Rectal smooth muscle tissue (tissue), 1 donor: ENCODE data around the gene TTC16.

Source experiments
- H3K27ac ChIP-seq: one replicate; pipeline ENCODE4 v1.7.0; 2013; ENCODE audit warnings: low read depth, low read length, inconsistent platforms
- H3K27me3 ChIP-seq: one replicate; pipeline ENCODE4 v1.7.0; 2013; ENCODE audit warnings: low read length; ENCODE audit not compliant: control insufficient read depth, insufficient read depth
- H3K36me3 ChIP-seq: one replicate; pipeline ENCODE4 v1.7.0; 2013; ENCODE audit warnings: low read length; ENCODE audit not compliant: control insufficient read depth, insufficient read depth
- H3K4me1 ChIP-seq: one replicate; pipeline ENCODE4 v1.7.0; 2013; ENCODE audit warnings: low read length; ENCODE audit not compliant: control insufficient read depth, insufficient read depth
- H3K4me3 ChIP-seq: one replicate; pipeline ENCODE4 v1.7.0; 2013; ENCODE audit warnings: low read length
- H3K9ac ChIP-seq: one replicate; pipeline ENCODE4 v1.7.0; 2013; ENCODE audit warnings: low read length

TTC16 gene

DNA sequence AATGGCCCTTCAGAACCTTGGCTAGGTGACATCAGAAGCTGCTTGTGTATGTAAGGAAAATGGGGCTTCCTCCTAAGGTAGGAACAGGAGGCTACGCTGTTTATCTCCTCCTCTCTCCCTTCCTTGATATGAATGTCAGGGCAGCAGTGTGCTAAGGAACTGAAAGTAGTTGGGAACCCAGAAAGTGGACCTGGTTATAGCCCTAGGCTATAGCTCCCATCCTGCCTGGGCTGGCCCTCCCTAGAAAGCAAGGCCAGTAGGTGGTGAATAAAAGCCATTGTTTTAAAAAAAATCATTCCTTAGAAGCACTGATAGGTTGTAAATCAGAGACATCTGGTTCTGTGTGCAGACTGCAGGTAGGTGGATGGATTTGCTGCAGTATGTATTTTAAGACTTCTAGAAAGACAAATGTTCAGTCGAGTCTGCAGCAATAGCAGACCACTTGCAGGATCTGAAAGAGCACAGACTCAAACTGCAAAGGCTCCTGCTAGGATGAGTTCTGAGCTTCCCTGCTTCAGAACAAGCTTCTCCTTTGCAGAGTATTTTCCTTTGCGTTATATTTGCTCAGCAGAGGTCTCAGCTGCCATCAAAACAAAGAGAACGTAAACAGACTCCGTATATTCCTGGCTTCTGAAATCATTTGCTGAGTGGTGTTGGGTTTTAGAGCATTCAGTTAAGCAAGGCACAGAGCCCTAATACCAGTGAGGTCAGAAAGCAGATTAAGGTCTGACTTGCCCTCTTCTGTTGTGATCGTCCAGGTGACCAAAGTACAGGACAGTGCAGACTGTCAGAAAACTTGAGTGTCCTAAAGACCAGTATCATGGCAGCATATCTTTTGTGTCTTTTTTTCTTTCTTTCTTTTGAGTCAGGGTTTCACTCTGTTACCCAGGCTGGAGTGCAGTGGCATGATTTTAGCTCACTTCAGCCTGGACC, 29.2 kb upstream of the TTC16 start:
- H3K4me3 ChIP-seq, result no peak overlapping the region
- no peak overlapping the region for H3K9ac ChIP-seq
- H3K27ac ChIP-seq, result no peak overlapping the region
- no peaks in the 10 kb centered on the region for H3K4me1 ChIP-seq
- no peaks in the 10 kb centered on the region for H3K27me3 ChIP-seq
- peaks cover 6% of the 10 kb centered on the region for H3K36me3 ChIP-seq

DNA sequence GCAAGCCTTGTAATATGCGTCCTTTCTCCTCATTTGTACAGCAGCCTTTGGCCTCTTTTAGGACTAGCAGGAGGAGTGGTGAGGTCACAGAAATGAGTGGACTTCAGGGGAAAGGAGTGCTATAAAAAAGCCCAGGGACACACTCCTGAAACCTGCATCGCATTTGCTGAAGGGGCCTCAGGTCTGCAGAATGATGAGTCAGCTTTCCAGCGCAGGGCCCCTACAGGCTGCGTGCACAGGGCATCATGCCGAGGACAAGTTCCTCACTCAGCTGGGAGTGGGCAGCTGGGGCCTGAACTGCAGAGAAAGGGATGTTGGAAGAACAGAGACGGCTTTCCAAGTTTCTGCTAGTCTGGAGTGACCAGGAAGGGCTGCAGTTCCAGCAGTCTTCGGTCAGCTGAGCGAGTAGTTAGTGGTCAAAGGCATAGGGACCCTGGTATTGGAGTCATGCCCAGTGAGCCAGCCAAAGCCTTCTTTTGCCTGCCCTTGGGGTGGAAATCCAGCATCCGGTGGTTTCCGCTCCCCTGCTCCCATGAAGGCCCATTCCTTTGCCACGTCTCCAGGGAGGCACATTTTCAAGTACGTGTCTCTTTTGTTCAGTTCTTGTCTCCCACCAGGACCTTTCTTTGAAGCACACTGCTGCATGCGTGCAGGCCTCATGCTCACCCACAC, 26.4 kb upstream of the TTC16 start:
- no peak overlapping the region for H3K4me3 ChIP-seq
- no peaks in the 10 kb centered on the region for H3K27me3 ChIP-seq
- H3K27ac ChIP-seq, result no peak overlapping the region
- H3K4me1 ChIP-seq, result no peaks in the 10 kb centered on the region
- H3K36me3 ChIP-seq, result no peaks in the 10 kb centered on the region
- no peak overlapping the region for H3K9ac ChIP-seq

DNA sequence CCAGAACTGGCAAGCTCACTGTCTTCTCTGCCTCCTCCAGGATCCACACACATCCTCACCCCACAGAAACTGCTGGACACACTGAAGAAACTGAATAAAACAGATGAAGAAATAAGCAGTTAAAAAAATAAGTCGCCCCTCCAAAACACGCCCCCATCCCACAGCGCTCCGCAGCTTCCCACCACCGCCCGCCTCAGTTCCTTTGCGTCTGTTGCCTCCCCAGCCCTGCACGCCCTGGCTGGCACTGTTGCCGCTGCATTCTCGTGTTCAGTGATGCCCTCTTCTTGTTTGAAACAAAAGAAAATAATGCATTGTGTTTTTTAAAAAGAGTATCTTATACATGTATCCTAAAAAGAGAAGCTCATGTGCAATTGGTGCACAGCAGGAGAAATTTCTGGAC, 25.1 kb upstream of the TTC16 start:
- Histone ChIP-seq H3K27me3 (no peaks in the 10 kb centered on the region), H3K4me3 (no peak overlapping the region), H3K4me1 (no peaks in the 10 kb centered on the region), H3K9ac (no peak overlapping the region), H3K36me3 (no peaks in the 10 kb centered on the region), H3K27ac (no peak overlapping the region)

DNA sequence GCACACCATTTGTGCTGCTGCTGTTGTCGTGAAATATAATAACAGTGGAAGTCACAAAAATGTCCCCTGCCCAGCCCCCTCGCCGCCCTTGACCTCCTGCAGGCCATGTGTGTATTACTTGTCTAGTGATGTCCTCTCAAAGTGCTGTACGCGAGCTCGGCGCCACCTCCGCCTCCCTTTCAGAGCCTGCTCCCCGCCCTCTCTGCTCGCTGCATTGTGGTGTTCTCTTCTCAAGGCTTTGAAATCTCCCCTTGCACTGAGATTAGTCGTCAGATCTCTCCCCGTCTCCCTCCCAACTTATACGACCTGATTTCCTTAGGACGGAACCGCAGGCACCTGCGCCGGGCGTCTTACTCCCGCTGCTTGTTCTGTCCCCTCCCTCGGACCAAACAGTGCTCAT, 23.8 kb upstream of the TTC16 start:
- no peaks in the 10 kb centered on the region for H3K27me3 ChIP-seq
- H3K4me1 ChIP-seq, result no peaks in the 10 kb centered on the region
- no peak overlapping the region for H3K4me3 ChIP-seq
- H3K36me3 ChIP-seq, result no peaks in the 10 kb centered on the region
- no peak overlapping the region for H3K27ac ChIP-seq
- H3K9ac ChIP-seq, result no peak overlapping the region

DNA sequence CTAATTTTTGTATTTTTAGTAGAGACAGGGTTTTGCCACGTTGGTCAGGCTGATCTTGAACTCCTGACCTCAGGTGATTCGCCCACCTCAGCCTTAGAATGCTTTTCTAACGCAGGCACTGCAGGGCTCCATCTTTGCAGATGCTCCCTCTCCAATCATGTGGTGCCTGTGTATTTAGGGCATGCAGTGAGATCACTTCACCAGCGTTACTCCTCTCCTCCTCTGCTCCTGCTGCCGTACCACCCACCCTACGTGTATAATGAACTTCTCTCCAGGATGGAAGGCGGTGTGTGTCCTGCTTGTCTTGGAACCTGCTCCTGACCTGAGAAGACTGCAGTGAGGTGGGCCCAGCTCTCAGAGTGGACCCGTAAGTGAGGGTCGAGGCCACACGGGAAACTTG, 22.7 kb upstream of the TTC16 start:
- no peak overlapping the region for H3K27ac ChIP-seq
- no peaks in the 10 kb centered on the region for H3K36me3 ChIP-seq
- H3K9ac ChIP-seq, result no peak overlapping the region
- H3K27me3 ChIP-seq, result no peaks in the 10 kb centered on the region
- H3K4me1 ChIP-seq, result no peaks in the 10 kb centered on the region
- no peak overlapping the region for H3K4me3 ChIP-seq

DNA sequence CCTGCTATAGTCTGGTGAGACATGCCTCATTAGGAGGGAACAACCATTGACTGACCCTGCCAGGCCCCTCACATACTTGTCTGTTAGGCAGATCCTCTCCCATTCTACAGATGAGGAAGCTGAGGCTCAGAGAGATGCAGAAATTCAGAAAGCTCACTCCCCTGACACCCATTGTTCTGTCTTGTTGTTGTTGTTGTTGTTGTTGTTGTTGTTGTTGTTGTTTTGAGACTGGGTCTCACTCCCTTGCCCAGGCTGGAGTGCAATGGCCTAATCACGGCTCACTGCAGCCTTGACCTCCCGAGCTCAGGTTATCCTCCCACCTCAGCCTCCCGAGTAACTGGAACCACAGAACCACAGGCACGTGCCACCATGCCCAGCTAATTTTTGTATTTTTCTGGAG, 22.2 kb upstream of the TTC16 start:
- no peaks in the 10 kb centered on the region for H3K4me1 ChIP-seq
- no peaks in the 10 kb centered on the region for H3K36me3 ChIP-seq
- no peak overlapping the region for H3K9ac ChIP-seq
- no peak overlapping the region for H3K4me3 ChIP-seq
- H3K27ac ChIP-seq, result no peak overlapping the region
- no peaks in the 10 kb centered on the region for H3K27me3 ChIP-seq

DNA sequence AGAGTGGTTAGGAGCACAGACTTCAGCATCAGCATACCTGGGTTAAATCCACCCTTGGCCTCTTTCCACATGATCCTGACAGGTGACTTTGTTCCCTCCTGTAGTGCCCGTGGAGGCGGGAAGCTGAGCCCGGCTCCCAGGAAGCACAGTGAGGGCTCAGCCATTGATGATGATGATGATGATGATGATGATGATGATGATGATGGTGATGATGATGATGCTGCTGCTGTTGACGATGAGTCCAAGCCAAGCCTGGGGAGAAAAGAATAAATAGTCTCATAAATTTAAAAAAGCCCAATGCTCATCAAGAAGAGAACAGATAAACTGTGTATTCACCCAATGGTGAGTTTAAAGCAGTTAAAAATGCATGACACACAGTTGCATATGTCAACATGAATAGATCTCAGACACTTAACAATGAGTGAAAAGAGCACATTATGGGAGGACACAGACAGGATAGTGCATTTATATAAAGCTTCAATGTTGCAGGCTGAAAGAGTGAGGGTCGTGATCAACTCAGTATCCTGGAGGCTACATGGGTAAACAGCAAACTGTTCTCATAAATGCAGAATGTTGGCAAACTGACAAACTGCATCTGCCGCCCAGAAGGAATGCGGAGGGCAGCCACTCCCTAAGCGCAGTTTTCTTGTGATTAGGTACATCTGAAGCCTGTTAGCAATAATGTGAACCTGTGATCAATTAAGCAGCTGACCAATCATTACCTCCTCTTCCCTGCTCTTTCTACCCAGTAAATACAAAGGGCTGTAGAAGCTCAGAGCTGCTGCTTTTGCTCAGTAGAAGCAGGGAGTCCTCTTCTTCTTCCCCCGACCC, 20.8 kb upstream of the TTC16 start:
- H3K4me3 ChIP-seq, result no peak overlapping the region
- no peaks in the 10 kb centered on the region for H3K36me3 ChIP-seq
- H3K27me3 ChIP-seq, result no peaks in the 10 kb centered on the region
- H3K9ac ChIP-seq, result no peak overlapping the region
- H3K27ac ChIP-seq, result no peak overlapping the region
- no peaks in the 10 kb centered on the region for H3K4me1 ChIP-seq

DNA sequence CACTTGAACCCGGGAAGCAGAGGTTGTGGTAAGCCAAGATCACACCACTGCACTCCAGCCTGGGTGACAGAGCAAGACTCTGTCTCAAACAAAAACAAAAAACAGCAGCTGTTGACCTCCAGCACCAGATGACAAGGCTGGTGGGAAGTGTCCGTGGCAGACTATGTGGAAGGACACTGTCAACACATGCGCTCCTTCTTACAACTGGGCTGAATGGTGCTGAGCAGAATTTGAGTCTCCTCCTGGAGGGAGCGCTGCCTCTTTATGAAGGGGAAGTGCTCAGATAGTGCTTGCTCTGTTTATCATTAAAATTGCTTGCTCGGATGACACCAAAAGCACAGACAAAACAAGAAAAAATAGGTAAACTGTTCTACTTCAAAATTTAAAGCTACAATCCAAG, 18.3 kb upstream of the TTC16 start:
- Histone ChIP-seq H3K36me3 (no peaks in the 10 kb centered on the region), H3K4me3 (no peak overlapping the region), H3K27me3 (no peaks in the 10 kb centered on the region), H3K27ac (no peak overlapping the region), H3K4me1 (no peaks in the 10 kb centered on the region), H3K9ac (no peak overlapping the region)

DNA sequence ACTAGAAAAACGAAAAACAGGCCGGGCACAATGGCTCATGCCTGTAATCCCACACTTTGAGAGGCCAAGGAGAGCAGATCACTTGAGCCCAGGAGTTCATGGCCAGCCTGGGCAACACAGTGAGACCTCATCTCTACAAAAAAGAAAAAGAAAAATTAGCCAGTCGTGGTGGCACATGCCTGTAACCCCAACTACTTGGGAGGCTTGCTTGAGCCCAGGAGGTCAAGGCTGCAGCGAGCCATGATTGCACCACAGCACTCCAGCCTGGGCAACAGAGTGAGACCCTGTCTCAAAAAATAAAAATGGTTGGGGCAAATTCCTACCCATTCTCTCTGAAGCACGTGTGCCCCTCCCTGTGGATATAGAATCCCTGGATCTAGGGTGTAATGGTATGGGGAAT, 17.5 kb upstream of the TTC16 start:
- no peak overlapping the region for H3K9ac ChIP-seq
- H3K4me3 ChIP-seq, result no peak overlapping the region
- H3K27ac ChIP-seq, result no peak overlapping the region
- no peaks in the 10 kb centered on the region for H3K36me3 ChIP-seq
- H3K27me3 ChIP-seq, result no peaks in the 10 kb centered on the region
- H3K4me1 ChIP-seq, result no peaks in the 10 kb centered on the region

DNA sequence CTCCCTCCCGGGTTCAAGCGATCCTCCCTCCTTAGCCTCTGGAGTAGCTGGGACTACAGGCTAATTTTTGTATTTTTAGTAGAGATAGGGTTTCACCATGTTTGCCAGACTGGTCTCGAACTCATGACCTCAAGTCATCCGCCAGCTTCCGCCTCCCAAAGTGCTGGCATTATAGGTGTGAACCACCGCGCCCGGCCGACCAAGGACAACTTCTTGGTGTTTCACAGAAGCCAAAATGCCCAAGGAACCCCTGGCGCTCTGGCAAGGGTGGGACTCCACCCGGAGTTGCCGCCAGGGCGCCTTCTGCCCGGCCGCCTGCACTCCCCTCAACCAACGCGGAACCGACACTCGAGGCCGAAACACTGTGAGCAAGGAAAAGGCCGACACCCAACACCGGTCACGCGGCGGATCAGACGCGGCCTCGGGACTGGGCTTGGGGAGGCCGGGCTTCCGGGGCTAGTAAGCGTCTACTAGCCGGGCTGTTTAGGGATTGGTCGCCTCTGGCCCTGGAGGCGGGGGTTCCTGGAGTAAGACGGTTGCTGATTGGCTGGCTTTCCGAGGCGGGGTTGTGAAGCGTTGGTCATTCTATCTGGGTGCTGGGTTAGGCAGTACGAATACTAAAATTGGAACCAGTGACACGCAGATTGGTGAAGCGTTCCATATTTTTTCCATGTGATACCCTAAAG, 16.8 kb upstream of the TTC16 start:
- Histone ChIP-seq H3K4me1 (no peaks in the 10 kb centered on the region), H3K27ac (peak overlapping the region; percentile 73), H3K9ac (no peak overlapping the region), H3K27me3 (no peaks in the 10 kb centered on the region), H3K4me3 (peak overlapping the region; percentile 45), H3K36me3 (no peaks in the 10 kb centered on the region)

DNA sequence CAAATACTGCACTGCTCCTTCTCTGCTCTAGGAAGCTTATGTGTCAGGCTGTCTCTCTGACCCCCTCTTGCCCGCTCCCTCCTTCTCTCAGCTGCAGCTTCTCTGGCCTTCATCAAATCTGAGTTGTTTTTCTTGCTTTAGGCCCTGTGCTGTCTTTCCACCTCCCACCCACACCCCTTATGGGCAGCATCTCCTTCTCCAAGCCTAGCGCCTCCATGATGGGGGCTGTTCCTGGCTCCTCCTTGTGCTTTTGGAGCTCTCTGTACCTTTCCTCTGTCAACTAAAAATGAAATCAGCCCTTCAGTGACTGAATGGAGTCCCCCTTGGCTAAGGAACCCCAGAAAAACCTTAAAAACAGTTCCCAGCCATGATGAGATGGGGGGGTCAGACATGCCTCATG, 15.7 kb upstream of the TTC16 start:
- Histone ChIP-seq H3K36me3 (no peaks in the 10 kb centered on the region), H3K4me3 (no peak overlapping the region), H3K27ac (no peak overlapping the region), H3K4me1 (no peaks in the 10 kb centered on the region), H3K9ac (no peak overlapping the region), H3K27me3 (no peaks in the 10 kb centered on the region)
